ENCODE data around the gene DAPP1.

GRCh38 chr4:99817309-99817890, 773 bp downstream of the DAPP1 start:
- TF ChIP-seq CTCF (IDR thresholded peaks at IDR 0.05 in 8 of 11, conservative IDR thresholded peaks at IDR 0.05 in 3 of 11): peak in 1 of 11 experiments; percentile 28
- TF ChIP-seq POLR2AphosphoS5 (IDR thresholded peaks at IDR 0.05): no peak
